Stimulated activated CD8-positive, alpha-beta memory T cell treated with anti-CD3 and anti-CD28 coated beads, Interleukin-12 subunit alpha, Interleukin-12 subunit beta, amount 100 ng/mL, for 4 hours (primary cell): ENCODE results near the gene ERP27.
A peak's percentile ranks its signal among the peaks of the same experiment; 100 is the strongest.

Experiments
- DNase-seq: peaks from one replicate; pipeline ENCODE4 v3.0.0-alpha.2; 2020; ENCODE audit warnings: low read depth

The ERP27 gene

GRCh38 chr12:14938301-14938700, at the start of gene ERP27:
Gene ERP27 (minus strand): TSS chr12:14938537. CDS start chr12:14938508, 29 bp downstream.
- no peak for DNase-seq

GRCh38 chr12:14988035-14988434, 49.7 kb upstream of the ERP27 start:
- DNase-seq = no peak

DNA sequence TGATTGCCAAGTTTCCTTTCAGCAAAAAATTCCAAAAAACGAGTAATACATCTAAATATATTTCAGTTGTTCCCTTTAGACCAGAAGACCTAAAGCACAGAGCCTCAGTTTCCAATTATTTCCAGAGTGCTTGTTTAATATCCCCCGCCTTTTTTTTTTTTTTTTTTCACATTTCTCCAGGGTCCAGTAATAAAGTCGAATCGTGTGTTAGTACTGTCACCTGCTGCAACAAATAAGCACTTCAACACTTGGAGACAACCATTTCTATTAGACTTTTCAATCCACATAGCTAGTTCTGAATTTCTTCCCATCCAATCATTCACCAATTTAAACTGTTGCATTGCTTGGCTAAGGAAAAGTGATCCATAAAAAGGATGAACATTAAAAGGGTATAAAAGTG, 48.1 kb upstream of the ERP27 start:
- no peak for DNase-seq

DNA sequence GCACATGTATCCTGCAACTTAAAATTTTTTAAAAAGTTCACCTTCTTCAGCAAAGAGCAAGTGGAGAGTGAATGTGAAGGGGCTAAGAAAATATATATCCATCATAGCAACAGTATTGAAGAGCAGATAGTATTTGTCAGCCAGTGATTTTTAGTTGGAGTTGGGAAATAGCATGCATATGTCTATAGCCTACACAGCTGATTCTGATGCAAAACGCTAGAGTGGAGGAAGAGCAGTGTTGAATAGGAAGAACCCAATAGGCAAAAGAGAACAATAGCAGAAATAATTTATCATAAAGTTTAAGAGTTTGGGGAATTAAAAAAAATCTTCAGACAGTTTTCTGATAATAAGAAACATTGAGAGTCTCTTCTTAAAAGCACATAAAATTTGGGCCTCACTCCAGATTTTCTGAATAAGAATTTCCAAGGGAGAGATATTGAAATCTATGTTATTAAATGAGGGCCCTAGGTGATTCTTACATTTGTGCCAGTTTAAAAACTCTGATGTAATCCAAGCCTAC, 46.5 kb upstream of the ERP27 start:
- DNase-seq = no peak

DNA sequence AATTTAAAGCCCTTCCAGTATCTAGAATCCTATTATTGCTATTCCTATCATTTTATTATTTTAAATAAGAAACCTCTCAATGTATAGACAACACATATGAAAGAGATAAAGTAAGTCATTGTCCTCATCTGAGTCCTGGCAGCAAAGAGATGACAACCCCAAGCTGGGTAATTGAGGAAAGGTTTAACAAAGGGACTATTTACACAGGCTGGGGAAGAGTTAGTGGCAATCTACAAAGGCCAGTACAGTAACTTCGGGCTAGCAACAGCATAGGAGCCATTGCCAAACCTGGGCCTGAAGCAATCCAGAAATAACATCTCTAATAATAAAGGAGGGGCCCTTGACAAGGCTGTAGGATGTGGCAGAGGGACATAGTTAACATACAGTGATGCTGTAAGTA, 45.7 kb upstream of the ERP27 start:
- no peak for DNase-seq

DNA sequence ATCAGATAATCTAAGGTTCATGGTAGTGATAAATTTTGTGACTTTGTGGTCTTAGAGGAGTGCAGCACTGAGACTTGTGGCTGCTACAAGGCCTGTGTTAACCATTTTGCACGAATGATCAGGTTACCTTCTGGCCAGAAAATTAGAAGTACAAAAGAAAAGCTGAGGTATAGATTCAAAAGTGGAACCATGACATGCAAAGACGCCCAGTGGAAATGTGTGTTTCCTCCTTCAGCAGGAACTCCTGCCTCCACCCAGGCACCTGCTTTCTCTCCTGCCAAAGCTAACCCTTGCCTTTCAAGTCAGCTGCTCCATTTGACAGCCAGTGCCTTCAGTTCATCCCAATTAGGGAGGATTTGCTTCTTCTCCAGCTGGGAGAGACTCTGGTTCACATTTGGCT, 44.7 kb upstream of the ERP27 start:
- no peak for DNase-seq

GRCh38 chr12:14982562-14982961, 44.2 kb upstream of the ERP27 start:
- no peak for DNase-seq

DNA sequence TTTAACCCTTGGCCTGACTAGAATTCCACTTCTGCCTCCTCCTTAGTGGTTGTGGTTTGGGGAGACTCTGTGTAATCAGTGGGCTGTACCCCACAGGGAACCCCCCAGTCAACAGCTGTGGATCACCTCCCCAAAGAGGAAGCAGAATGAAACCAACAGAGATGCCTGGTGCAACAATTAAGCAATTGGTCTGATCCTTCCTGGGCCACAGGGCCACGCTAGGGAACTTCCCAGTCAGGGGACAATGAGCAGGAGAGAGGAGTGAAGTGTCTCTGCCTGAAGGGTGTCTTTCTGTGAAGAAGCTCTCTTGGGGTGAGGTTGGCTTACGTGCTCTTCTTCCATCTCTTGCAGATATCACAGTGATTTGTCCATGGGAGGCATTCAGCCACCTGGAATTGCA, 42.7 kb upstream of the ERP27 start:
- DNase-seq = no peak

DNA sequence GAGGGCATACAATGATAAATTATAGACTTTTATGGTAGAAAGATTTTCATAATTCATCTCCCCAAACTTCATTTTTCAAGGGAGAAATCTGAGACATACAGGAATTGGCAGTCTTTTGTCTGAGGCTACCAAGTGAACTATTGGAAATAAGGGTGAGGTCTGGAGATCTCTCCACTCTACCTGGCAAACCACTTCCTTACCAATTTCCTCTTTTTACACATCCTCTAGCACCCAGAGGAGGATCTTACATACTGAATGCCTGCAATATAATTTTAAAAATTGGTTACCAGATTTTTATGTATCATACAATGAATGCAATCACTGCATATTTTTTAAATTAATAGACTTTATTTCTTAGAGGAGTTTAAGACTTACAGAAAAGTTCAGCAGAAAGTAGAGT, 41.1 kb upstream of the ERP27 start:
- DNase-seq = no peak

DNA sequence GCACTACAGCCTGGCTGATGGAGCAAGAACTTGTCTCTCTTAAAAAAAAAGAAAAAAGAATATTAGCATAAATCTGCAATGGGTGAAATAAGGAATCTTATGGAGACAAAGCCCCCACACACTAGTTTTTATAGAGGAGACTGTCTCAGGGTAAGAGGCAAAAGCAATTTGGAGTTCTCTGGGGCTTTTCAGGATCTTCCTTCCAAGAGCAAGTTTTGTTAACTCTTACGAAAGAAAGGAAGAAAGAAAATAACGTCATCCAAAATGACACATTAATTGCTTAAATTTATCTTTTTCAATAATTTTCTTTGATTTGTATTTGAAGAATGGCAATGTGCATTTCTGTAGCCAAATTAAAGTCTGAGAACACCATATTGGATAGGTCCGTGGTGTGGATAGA, 38.3 kb upstream of the ERP27 start:
- DNase-seq = no peak

GRCh38 chr12:14975457-14975856, 37.1 kb upstream of the ERP27 start:
- DNase-seq = no peak

- DNase-seq = no peak
Measured at GRCh38 chr12:14974633-14975032, 36.3 kb upstream of the ERP27 start.

DNA sequence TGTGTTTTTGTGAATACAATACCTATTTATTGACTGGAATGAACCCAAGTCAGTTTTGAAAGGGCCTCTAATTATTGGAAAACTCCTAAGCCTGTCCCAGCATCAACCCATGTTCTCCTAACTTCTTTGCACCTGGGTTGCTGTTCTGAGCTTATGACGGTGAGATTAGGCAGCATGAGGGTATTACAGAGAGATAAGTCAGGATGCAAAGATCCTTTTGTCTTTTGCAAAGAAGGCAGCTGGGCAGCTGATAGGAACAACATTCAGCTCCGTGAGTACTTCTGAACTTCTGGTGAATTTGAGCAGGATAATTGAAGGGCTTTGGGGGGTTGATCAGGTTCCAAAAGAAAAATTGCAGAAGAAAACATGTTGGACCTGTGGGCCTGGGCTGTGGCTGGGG, 34.5 kb upstream of the ERP27 start, which contains the start of gene PDE6H:
Gene PDE6H, plus strand, starts transcription at position 227 of the 400 bp plus-strand sequence. CDS start 4,971 bp downstream, outside the sequence.
- no peak for DNase-seq

- no peak for DNase-seq
Measured at GRCh38 chr12:14970473-14970872, 32.1 kb upstream of the ERP27 start.

DNA sequence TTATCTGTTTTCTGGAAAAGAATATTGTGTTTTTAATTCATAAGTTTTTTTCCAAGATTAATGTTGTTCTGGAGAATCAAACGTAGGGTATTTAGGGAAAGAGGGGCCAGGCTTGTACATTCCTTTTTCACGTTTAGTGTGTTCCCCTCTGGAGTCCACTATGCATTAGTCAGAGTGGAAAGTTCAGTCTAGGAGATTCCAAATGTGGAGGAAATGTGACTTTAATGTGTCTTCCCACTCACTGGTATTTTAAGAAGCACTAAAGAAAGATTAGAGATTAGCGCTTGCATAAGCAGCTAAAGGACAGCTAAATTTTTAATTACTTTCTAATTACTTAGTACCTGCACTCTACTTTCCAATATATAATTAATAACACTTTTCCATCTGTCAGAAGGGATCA, 30.1 kb upstream of the ERP27 start:
- DNase-seq = no peak

DNA sequence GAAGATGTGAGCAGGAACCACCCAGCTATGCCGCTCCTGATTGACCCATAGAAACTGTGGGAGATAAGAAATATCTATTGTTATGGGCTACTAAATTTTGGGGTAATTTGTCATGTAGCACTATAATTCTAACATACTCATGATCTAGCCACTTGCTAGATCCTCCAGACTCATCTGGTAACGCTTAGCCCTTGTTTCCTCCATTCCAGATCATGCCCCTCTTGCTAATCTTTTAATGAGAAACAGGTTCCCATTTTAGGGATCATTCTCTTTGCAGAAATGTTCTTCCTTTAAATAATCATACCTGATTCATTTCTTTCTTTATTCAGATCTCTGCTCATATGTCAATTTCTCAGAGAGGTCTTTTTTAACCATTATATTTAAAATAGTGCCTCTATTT, 26.9 kb upstream of the ERP27 start:
- no peak for DNase-seq

- DNase-seq = no peak
Measured at GRCh38 chr12:14964406-14964805, 26.1 kb upstream of the ERP27 start.

GRCh38 chr12:14963520-14963919, 25.2 kb upstream of the ERP27 start:
- DNase-seq = no peak

DNA sequence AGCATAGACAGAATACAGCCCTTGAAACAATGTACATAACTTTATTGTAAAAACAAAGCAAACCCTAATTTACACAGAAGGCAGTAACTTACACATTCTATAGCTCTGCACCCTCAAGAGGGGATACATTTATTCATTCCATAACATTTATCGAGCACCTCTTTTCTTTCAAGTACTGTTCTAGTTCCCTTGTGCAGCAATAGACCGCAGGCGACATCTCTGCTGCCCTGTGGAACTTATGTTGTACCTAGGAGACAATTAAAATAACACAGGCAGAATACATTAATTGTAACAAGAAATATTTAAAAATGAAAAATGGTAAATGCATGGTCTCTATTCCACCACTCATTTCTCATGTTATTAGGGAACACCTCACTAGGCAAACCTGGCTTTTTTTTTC, 24.5 kb upstream of the ERP27 start:
- DNase-seq = no peak

DNA sequence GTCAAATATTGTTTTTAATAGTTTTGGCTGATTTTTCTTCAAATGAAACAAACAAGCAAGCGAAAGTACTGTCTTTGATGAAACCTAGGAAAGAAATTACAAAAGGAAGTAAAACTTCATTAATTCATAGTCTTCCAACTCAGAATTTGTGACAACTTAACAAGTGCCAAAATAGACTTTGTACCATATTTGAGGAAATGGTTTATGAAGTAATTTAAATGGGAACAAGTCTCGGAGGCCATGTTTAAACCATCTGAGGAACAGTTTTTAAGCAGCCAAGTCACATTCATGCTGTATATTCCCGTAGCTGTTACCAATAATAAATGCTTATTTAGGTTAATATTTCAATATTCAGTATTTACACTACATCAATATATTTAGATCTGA, 23.8 kb upstream of the ERP27 start:
- no peak for DNase-seq

GRCh38 chr12:14961466-14962152, 23.3 kb upstream of the ERP27 start, which contains the start of gene ARHGDIB:
Gene ARHGDIB (minus strand): TSS chr12:14961601. CDS start chr12:14950712, 10,889 bp downstream.
- DNase-seq = peak; percentile 41

DNA sequence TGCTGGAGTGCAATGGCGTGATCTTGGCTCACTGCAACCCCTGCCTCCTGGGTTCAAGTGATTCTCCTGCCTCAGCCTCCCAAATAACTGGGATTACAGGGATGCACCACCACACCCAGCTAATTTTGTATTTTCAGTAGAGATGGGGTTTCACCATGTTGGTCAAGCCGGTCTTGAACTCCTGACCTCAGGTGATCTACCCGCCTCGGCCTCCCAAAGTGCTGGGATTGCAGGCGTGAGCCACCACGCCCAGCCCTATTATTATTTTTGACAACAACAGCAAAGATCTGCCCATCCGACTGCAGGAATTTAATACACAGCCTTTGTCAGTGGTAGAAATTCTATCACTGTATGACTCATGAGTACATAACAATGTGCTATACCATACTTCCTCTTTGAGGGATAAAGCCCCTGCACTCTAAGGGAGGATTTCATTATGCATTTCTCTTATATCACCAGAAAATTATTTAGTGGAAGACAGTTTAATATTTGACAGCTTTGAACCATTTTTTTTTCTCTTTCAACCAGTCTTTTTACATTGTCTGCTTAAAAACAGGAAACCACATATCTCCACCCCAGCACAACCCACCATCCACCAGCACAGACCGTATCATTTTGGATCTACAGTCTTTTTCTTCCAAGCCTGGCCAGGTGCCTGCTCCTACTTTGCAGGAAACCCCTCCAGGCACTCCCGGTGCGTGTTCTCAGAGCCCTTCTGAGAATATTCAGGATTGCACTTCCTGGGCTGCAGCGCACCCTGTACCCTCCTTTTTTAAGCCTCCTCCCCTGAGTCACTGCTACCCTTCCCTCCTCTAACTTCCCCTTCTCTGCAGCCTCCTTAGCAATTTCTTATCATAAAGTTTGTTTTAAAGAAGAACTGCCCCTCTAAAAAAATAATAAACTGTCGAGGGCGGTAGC, 22.5 kb upstream of the ERP27 start:
- DNase-seq = no peak

DNA sequence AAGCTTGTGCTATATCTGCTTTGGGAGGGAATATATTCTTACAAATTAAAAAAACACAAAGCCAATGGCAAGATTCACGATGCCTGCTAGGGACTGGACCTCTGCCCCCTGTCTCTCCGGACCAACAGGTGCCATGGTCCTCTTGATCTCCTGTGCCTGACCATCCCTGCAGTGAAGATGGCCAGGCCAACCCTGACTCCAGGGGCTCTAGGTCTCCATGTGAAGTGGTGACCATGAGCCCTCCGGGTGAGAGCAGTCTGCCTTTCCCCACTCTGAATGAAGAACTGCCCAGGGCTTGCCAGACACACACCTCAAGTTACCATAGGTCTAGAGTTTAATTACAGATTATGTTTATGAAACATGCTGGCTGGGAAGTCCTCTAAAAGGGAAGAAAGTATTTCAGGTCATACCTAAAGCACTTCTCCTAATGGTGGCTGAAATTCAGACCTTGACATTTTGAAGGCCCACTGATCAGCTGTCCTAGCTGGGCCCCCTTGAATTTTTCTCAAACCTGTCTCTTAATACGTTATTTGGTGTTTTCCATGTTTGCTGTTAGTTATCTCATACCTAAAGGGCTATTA, 21.7 kb upstream of the ERP27 start:
- no peak for DNase-seq
